Measurements from ENCODE around the gene FBXL7.

FBXL7 gene

GRCh38 chr5:15937708-15938107, 437.7 kb downstream of the FBXL7 start:
- TF ChIP-seq MYC (IDR thresholded peaks at IDR 0.05; ENCODE audit: low read depth, low read length) = no peak
- TF ChIP-seq CTCF (IDR thresholded peaks at IDR 0.05; ENCODE audit: low read depth, low read length) = no peak
- no peak for TF ChIP-seq MAX (IDR thresholded peaks at IDR 0.05; ENCODE audit: low read depth, low read length)
- TF ChIP-seq POLR2A (IDR thresholded peaks at IDR 0.05; ENCODE audit: extremely low read depth, insufficient read length) = no peak
- no peak for DNase-seq (ENCODE audit: low read depth)
- no peak overlapping the region for H3K4me3 ChIP-seq (ENCODE audit: low read depth, low read length)

- H3K4me3 ChIP-seq (ENCODE audit: low read depth, low read length) = no peak overlapping the region
- no peak for DNase-seq (ENCODE audit: low read depth)
- no peak for TF ChIP-seq MAX (IDR thresholded peaks at IDR 0.05; ENCODE audit: low read depth, low read length)
- no peak for TF ChIP-seq MYC (IDR thresholded peaks at IDR 0.05; ENCODE audit: low read depth, low read length)
- TF ChIP-seq CTCF (IDR thresholded peaks at IDR 0.05; ENCODE audit: low read depth, low read length) = no peak
- no peak for TF ChIP-seq POLR2A (IDR thresholded peaks at IDR 0.05; ENCODE audit: extremely low read depth, insufficient read length)
Measured at GRCh38 chr5:15938186-15938585, 438.2 kb downstream of the FBXL7 start.

- TF ChIP-seq POLR2A (IDR thresholded peaks at IDR 0.05; ENCODE audit: extremely low read depth, insufficient read length) = no peak
- no peak for TF ChIP-seq MYC (IDR thresholded peaks at IDR 0.05; ENCODE audit: low read depth, low read length)
- no peak for TF ChIP-seq MAX (IDR thresholded peaks at IDR 0.05; ENCODE audit: low read depth, low read length)
- no peak for TF ChIP-seq CTCF (IDR thresholded peaks at IDR 0.05; ENCODE audit: low read depth, low read length)
- no peak for DNase-seq (ENCODE audit: low read depth)
- no peak overlapping the region for H3K4me3 ChIP-seq (ENCODE audit: low read depth, low read length)
Measured at GRCh38 chr5:15938961-15939360, 439.0 kb downstream of the FBXL7 start.

GRCh38 chr5:15940905-15941304, 440.9 kb downstream of the FBXL7 start:
- TF ChIP-seq MAX (IDR thresholded peaks at IDR 0.05; ENCODE audit: low read depth, low read length) (no peak), POLR2A (IDR thresholded peaks at IDR 0.05; ENCODE audit: extremely low read depth, insufficient read length) (no peak), MYC (IDR thresholded peaks at IDR 0.05; ENCODE audit: low read depth, low read length) (no peak), CTCF (IDR thresholded peaks at IDR 0.05; ENCODE audit: low read depth, low read length) (no peak)
- no peak overlapping the region for H3K4me3 ChIP-seq (ENCODE audit: low read depth, low read length)
- no peak for DNase-seq (ENCODE audit: low read depth)

- no peak for DNase-seq (ENCODE audit: low read depth)
- no peak overlapping the region for H3K4me3 ChIP-seq (ENCODE audit: low read depth, low read length)
- no peak for TF ChIP-seq MAX (IDR thresholded peaks at IDR 0.05; ENCODE audit: low read depth, low read length)
- TF ChIP-seq POLR2A (IDR thresholded peaks at IDR 0.05; ENCODE audit: extremely low read depth, insufficient read length) = no peak
- no peak for TF ChIP-seq MYC (IDR thresholded peaks at IDR 0.05; ENCODE audit: low read depth, low read length)
- no peak for TF ChIP-seq CTCF (IDR thresholded peaks at IDR 0.05; ENCODE audit: low read depth, low read length)
Measured at GRCh38 chr5:15943487-15943886, 443.5 kb downstream of the FBXL7 start.

- TF ChIP-seq MYC (IDR thresholded peaks at IDR 0.05; ENCODE audit: low read depth, low read length) (no peak), POLR2A (IDR thresholded peaks at IDR 0.05; ENCODE audit: extremely low read depth, insufficient read length) (no peak)
- DNase-seq (ENCODE audit: low read depth) = no peak
- H3K4me3 ChIP-seq (ENCODE audit: low read depth, low read length) = no peak overlapping the region
Measured at GRCh38 chr5:15946026-15946425, 446.0 kb downstream of the FBXL7 start.

All from NB4 (cell line).